Measurements from ENCODE around the gene ETV1.

DNA sequence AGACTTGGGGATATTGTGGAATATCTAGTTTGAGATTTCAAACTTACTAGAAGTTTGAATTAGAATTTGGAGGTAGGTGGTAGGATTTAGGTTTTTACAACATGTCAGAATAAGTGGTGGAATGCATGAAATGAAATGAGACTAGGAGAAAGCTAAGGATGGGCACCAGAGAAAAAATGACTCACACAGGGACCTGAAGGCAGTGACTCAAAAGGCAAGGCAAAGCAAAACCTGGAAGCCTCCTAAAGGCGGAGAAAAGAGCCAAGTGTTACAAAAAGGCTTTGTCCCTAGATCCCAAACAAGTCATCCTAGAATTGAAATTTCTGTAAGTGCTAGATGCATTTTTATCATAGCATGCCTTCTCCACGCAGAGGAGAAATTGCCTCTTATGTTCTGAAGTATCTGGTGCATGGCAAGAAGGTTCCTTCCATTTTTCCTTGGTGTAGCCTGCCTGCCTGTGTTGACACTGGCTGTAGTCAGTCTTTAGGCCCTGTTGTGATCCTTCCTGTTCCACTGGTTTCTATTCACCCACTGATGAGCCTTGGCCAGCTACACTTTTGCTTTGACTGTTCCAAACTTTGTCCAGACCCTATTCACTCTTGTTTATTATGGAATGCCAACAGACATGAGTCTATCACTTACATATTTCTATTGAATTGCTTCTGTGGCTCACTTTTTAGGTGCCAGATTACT lies 109.3 kb downstream of the ETV1 start:
- TF ChIP-seq, protein P1, sequence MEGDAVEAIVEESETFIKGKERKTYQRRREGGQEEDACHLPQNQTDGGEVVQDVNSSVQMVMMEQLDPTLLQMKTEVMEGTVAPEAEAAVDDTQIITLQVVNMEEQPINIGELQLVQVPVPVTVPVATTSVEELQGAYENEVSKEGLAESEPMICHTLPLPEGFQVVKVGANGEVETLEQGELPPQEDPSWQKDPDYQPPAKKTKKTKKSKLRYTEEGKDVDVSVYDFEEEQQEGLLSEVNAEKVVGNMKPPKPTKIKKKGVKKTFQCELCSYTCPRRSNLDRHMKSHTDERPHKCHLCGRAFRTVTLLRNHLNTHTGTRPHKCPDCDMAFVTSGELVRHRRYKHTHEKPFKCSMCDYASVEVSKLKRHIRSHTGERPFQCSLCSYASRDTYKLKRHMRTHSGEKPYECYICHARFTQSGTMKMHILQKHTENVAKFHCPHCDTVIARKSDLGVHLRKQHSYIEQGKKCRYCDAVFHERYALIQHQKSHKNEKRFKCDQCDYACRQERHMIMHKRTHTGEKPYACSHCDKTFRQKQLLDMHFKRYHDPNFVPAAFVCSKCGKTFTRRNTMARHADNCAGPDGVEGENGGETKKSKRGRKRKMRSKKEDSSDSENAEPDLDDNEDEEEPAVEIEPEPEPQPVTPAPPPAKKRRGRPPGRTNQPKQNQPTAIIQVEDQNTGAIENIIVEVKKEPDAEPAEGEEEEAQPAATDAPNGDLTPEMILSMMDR (IDR thresholded peaks at IDR 0.05): no peak
- no peak for TF ChIP-seq POLR2AphosphoS5 (IDR thresholded peaks at IDR 0.05)

Data from upper lobe of left lung (tissue), 4 donors.